ENCODE measurements around the gene FOXP1.

FOXP1 gene

GRCh38 chr3:71110385-71111222 is 472.9 kb downstream of the FOXP1 start:
- TF ChIP-seq CTCF (IDR thresholded peaks at IDR 0.05; ENCODE audit: unreplicated experiment in 3 of 3), result no peak
- Mint-ChIP-seq H3K27ac (peak overlapping the region in 1 of 3 experiments; percentile 44), H3K9me3 (no peaks in the 10 kb centered on the region), H3K4me1 (peaks cover 36% of the 10 kb centered on the region), H3K4me3 (no peak overlapping the region), H3K27me3 (ENCODE audit: low read depth) (peaks cover 4% of the 10 kb centered on the region), H3K36me3 (ENCODE audit: low read depth) (peaks cover 24% of the 10 kb centered on the region)

DNA sequence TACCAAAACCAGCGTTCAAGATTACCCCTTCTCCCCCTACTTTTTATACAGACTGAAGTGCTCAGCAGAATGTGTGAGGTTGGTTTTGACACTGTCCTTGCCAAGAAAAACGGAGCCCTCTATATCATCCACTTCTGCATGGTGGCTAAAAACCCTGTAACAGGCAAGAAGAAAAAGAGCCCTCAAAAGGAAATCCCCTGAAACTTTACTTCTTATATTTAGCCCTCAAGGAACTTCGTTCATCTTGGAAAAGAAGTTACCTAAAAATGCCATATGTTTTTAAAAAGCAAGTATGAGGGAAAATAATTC is 473.6 kb downstream of the FOXP1 start:
- H3K9me3 Mint-ChIP-seq, result no peaks in the 10 kb centered on the region
- peaks cover 42% of the 10 kb centered on the region for H3K4me1 Mint-ChIP-seq
- H3K27me3 Mint-ChIP-seq (ENCODE audit: low read depth), result peaks cover 6% of the 10 kb centered on the region
- no peak overlapping the region for H3K4me3 Mint-ChIP-seq
- peaks cover 24% of the 10 kb centered on the region for H3K36me3 Mint-ChIP-seq (ENCODE audit: low read depth)
- TF ChIP-seq CTCF (IDR thresholded peaks at IDR 0.05; ENCODE audit: unreplicated experiment in 3 of 3), result no peak
- peak overlapping the region; percentile 44 to 92 (median 65) for H3K27ac Mint-ChIP-seq

DNA sequence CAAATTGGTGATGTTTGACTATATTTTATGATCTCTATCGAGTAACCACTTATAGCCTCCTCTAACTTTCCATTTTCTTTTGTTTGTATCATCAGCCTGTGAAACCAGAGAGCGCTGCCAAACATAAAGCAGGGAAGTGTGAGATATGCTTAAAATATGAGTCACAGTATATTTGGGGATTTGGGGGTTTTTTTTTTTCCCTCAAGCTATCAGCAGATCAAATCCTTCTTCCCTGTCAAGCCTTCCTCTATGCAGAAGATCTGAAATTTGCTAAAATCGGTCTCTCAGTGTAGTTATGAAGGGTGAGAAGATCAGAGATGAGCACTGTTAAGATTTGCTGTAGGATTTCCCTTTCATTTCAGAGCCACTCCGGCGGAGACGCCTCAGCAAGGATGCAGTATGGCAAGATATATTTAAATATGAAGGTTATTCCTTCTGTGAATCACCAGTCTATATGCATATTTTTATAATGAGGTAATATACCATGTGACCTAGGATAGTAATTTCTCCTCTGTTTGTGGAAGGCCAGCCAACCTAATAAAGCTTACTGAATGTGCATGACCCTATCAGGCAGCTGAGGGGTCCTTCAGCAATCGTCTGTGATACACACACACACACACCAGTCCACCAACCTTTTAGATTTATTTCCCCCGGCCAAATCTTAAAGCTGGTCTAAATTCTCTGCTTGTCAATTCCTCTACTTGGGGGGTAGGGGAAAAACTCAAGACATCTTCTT is 474.1 kb downstream of the FOXP1 start:
- TF ChIP-seq CTCF (IDR thresholded peaks at IDR 0.05; ENCODE audit: unreplicated experiment in 3 of 3), result no peak
- Mint-ChIP-seq H3K4me3 (peak overlapping the region in 2 of 3 experiments; percentile 15 to 34), H3K27me3 (ENCODE audit: low read depth) (peaks cover 6% of the 10 kb centered on the region), H3K4me1 (peaks cover 41% of the 10 kb centered on the region), H3K9me3 (no peaks in the 10 kb centered on the region), H3K36me3 (ENCODE audit: low read depth) (peaks cover 24% of the 10 kb centered on the region), H3K27ac (peak overlapping the region; percentile 44 to 92 (median 65))

GRCh38 chr3:71107926-71108325 is 475.6 kb downstream of the FOXP1 start:
- no peak for TF ChIP-seq CTCF (IDR thresholded peaks at IDR 0.05; ENCODE audit: unreplicated experiment in 3 of 3)
- Mint-ChIP-seq H3K9me3 (no peaks in the 10 kb centered on the region), H3K27ac (no peak overlapping the region), H3K27me3 (ENCODE audit: low read depth) (peaks cover 6% of the 10 kb centered on the region), H3K4me3 (no peak overlapping the region), H3K36me3 (ENCODE audit: low read depth) (peaks cover 24% of the 10 kb centered on the region), H3K4me1 (peaks cover 53% of the 10 kb centered on the region)

GRCh38 chr3:71104976-71105375 is 478.6 kb downstream of the FOXP1 start:
- Mint-ChIP-seq H3K9me3 (no peaks in the 10 kb centered on the region), H3K27ac (peak overlapping the region in 1 of 3 experiments; percentile 15), H3K4me1 (peaks cover 72% of the 10 kb centered on the region), H3K4me3 (no peak overlapping the region), H3K27me3 (ENCODE audit: low read depth) (peaks cover 6% of the 10 kb centered on the region), H3K36me3 (ENCODE audit: low read depth) (peaks cover 10% of the 10 kb centered on the region)
- no peak for TF ChIP-seq CTCF (IDR thresholded peaks at IDR 0.05; ENCODE audit: unreplicated experiment in 3 of 3)
